HL-60 (cell line): ENCODE results near the gene LY6G6F.
A peak's percentile ranks its signal among the peaks of the same experiment; 100 is the strongest.

Source experiments
- DNase-seq, 2 experiments: peaks; one replicate each; pipeline ENCODE4 v3.0.0-alpha.2; 2010 to 2020; ENCODE audit warnings: low read depth in 1 of 2, low spot score in 1 of 2
- H3K27ac ChIP-seq: fragments of 250-450 bp; sonication (Bioruptor Pico); replicated peaks from 2 replicates; pipeline ENCODE4 v1.5.1; 2020; ENCODE audit warnings: mild to moderate bottlenecking, moderate library complexity
- H3K27me3 ChIP-seq: fragments of 250-450 bp; sonication (Bioruptor Pico); 2 replicates; pipeline ENCODE4 v1.5.1; 2021; ENCODE audit warnings: mild to moderate bottlenecking, moderate library complexity; ENCODE audit not compliant: insufficient read depth, poor library complexity, severe bottlenecking
- H3K4me3 ChIP-seq: replicated peaks from 2 replicates; pipeline ENCODE4 v1.5.1; 2011; ENCODE audit warnings: mild to moderate bottlenecking, control low read depth, low read length; ENCODE audit not compliant: insufficient read depth
- GABPA ChIP-seq: IDR thresholded peaks from 2 replicates; pipeline ENCODE4 v1.6.1; 2012; ENCODE audit warnings: low read depth
- POLR2AphosphoS5 ChIP-seq: IDR thresholded peaks from 2 replicates; pipeline ENCODE4 v1.6.1; 2012; ENCODE audit warnings: low read depth
- SPI1 ChIP-seq: IDR thresholded peaks from 2 replicates; pipeline ENCODE4 v1.6.1; 2012; ENCODE audit warnings: low read depth, mild to moderate bottlenecking, borderline replicate concordance
- TF ChIP-seq, protein P1 (sequence below): IDR thresholded peaks from 2 replicates; pipeline ENCODE4 v1.6.1; 2012; ENCODE audit warnings: low read depth; ENCODE audit not compliant: insufficient replicate concordance
- TF ChIP-seq, protein P2 (sequence below): IDR thresholded peaks from one replicate; pipeline ENCODE4 v1.5.1; 2011; ENCODE audit warnings: low read length, control low read depth, inconsistent platforms; ENCODE audit not compliant: insufficient read depth

Gene LY6G6F

DNA sequence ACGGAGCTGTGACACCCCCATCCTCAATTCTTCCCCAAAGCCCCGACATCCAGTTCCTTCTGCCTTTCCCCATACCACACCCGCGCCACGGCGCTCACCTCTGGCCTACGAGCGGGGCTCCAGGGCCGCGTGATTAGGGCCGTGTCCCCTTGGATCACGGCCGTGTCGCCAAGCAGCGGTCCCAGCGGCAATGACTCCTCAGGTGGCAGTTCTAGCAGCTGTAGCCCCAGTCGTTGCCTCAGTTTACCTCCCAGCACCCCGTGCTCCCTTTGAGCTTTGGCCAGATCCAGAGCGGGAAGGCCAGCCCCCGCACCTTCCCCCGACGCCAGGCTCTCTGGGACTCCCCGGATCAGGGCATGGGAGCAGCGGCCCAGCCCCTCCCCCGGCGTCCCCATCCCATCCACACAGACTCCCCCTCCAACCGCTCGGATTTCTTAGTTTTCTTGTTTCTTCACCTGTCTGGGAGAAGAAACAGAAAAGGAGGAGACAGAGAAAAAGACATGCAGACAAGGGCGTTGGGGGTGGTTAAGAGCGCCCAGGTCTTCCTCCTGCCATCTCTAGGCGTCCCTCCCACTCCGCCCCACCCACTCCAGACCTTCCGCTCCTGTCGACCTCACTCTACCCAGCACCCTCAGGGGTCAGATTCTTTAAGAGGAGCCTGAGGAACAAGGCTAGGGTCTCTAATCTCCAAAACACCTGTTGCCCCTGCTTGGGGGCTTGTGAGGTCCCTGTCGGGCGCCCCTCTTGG, 22.3 kb downstream of the LY6G6F start, which contains the start of gene DDAH2:
DDAH2 (minus strand) TSS at position 533 of the 748 bp plus-strand sequence; CDS start at position 395, 138 bp downstream.
- Histone ChIP-seq H3K27me3 (no peaks in the 10 kb centered on the region), H3K4me3 (peak within 1 kb of the TSS; percentile 33), H3K27ac (peak within 1 kb of the TSS; percentile 66)
- TF ChIP-seq GABPA (no peak), POLR2AphosphoS5 (no peak), SPI1 (no peak)
- TF ChIP-seq, protein P1, sequence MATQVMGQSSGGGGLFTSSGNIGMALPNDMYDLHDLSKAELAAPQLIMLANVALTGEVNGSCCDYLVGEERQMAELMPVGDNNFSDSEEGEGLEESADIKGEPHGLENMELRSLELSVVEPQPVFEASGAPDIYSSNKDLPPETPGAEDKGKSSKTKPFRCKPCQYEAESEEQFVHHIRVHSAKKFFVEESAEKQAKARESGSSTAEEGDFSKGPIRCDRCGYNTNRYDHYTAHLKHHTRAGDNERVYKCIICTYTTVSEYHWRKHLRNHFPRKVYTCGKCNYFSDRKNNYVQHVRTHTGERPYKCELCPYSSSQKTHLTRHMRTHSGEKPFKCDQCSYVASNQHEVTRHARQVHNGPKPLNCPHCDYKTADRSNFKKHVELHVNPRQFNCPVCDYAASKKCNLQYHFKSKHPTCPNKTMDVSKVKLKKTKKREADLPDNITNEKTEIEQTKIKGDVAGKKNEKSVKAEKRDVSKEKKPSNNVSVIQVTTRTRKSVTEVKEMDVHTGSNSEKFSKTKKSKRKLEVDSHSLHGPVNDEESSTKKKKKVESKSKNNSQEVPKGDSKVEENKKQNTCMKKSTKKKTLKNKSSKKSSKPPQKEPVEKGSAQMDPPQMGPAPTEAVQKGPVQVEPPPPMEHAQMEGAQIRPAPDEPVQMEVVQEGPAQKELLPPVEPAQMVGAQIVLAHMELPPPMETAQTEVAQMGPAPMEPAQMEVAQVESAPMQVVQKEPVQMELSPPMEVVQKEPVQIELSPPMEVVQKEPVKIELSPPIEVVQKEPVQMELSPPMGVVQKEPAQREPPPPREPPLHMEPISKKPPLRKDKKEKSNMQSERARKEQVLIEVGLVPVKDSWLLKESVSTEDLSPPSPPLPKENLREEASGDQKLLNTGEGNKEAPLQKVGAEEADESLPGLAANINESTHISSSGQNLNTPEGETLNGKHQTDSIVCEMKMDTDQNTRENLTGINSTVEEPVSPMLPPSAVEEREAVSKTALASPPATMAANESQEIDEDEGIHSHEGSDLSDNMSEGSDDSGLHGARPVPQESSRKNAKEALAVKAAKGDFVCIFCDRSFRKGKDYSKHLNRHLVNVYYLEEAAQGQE = no peak
- TF ChIP-seq, protein P2, sequence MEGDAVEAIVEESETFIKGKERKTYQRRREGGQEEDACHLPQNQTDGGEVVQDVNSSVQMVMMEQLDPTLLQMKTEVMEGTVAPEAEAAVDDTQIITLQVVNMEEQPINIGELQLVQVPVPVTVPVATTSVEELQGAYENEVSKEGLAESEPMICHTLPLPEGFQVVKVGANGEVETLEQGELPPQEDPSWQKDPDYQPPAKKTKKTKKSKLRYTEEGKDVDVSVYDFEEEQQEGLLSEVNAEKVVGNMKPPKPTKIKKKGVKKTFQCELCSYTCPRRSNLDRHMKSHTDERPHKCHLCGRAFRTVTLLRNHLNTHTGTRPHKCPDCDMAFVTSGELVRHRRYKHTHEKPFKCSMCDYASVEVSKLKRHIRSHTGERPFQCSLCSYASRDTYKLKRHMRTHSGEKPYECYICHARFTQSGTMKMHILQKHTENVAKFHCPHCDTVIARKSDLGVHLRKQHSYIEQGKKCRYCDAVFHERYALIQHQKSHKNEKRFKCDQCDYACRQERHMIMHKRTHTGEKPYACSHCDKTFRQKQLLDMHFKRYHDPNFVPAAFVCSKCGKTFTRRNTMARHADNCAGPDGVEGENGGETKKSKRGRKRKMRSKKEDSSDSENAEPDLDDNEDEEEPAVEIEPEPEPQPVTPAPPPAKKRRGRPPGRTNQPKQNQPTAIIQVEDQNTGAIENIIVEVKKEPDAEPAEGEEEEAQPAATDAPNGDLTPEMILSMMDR = no peak
- DNase-seq = no peak

DNA sequence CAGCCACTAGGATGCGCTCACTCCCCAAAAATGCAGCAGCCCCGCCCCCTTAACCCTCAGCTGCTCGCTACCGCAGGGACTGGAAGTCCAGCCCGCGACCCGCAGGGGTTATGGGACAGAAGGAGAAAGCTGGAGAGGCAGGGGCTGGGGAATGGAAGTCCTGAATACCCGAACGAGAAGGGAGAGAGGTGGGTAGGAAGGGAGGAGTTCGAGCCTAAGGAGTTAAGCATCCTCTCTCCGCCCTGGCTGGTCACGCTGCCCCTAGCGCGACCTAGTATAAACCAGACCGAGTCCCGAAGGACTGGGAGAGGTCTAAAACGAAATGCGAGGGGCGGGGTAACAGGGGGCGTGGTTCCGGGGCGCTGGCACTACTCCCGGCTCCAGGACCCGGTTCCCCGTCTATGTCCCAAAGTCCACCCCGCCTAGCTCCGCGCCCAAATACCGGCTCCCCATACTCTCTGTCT, 22.9 kb downstream of the LY6G6F start:
- DNase-seq = peak; percentile 72 to 83
- no peak for TF ChIP-seq POLR2AphosphoS5
- TF ChIP-seq, protein P1 = no peak
- TF ChIP-seq GABPA = no peak
- no peak for TF ChIP-seq SPI1
- TF ChIP-seq, protein P2 = peak; percentile 49
- Histone ChIP-seq H3K27ac (peak overlapping the region; percentile 57), H3K4me3 (peak overlapping the region; percentile 33), H3K27me3 (no peaks in the 10 kb centered on the region)

DNA sequence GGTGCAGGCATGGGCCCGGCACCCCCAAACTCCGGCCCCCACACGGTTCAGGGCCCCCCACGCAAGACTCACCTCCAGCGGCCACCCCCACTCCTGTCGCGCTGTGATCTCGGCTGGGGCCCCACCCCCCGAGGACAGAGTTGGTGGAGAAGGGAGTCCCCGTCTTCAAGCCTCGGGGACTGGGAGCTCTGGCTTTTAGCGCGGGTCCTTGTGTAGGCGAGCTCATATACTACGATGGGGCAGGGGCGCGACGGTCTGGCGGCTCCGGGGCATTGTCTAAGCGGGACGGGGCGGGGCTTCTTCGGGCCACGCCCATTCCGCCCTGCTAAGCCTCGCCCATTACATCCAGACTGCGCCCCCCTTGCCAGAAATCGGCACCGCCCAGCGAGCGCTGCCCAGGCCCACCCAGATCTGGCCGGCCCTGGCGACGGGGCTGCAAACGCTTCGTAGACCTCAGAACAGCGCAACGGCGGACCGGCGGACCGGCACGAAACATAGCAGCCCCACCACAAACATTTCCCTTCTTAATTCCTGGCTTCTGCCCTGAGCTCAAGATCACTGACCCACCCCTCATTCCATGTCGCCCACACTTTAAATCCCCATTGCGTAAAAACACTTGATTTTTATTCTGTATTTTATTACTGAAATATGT, 23.4 kb downstream of the LY6G6F start:
- TF ChIP-seq, protein P2 = no peak
- TF ChIP-seq SPI1 (no peak), POLR2AphosphoS5 (peak; percentile 88)
- TF ChIP-seq, protein P1 = no peak
- Histone ChIP-seq H3K27ac (peak overlapping the region; percentile 57), H3K4me3 (peak overlapping the region; percentile 33), H3K27me3 (no peaks in the 10 kb centered on the region)
- peak; percentile 57 to 58 for DNase-seq
